NCI-H2196 treated with DMSO at 0.1 percent for 48 hours (cell line): ENCODE data around the gene SV2B.

Experiments
- DNase-seq: peaks from one replicate; lab custom pipeline; 2025; ENCODE audit not compliant: unreplicated experiment; lab: John Stamatoyannopoulos, UW

The SV2B gene

GRCh38 chr15:91184441-91184840 lies 84.4 kb downstream of the SV2B start:
- DNase-seq, result no peak

DNA sequence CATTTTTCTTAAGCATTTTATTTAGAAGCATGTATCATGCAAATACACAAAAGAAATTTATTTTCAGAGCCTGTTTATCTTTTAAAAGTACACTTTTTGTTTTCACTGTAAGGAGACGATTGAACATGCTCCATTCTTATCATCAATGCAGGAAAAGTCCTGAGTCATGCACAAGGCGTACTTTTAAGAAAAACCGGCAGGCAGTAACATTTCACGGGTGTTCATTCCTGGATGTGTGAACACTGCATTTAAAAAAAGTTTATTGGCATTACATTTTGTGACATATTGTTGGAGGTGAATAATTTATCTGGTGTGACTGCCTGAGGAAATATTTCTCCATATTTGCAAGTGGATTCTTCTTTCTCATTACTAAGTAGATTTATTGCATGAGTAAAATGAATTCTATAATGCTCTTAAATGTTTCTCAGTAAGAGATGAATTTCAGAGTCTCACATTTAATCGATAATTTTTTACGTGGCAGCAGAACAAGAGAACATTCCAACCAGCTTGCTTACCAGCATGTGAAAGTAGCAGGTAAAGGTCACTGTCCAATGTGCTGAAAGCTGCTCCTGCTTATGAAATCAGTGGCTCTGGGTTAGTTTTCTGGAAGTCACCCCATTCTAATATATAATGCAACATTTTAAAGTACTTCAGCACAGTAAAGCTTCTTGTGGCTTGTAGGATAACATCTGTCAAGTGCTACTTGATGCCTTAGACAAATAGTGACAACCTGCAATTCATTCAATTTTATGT lies 87.0 kb downstream of the SV2B start:
- no peak for DNase-seq

GRCh38 chr15:91192285-91192684 lies 92.2 kb downstream of the SV2B start:
- DNase-seq, result no peak

DNA sequence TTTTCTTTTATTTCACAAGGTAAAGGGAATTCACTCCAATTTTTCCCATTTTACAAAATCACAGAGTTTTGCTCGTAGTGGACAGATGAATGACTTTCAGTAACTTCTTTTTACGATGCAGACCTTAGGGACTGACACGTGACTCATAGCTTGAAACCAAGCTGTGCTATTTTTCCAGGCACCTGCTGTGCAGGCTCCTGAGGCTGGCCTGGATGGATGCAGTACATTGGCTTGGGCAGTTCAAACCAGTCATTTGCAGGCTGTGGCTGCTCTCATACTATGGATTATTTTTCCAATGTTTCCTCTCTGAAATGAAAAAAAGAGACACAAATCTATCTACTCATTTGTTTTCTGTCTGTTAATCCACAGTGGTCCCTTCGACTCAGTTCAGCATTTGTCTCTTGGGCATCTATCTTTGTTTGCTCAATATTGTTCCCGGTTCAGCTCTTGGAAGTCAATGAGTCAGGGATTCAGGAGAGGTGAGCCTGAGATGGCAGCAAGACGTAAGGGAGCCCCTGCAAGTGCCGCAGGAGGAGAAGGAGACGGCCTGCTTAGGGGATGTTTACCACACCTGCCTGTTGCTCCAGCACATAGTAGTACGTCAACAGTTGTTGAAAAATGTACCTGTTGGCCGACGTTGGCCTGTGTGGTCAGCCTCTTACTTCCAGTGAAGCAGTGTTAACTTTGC lies 92.8 kb downstream of the SV2B start:
- no peak for DNase-seq

GRCh38 chr15:91193378-91193720 lies 93.3 kb downstream of the SV2B start:
- DNase-seq, result no peak

DNA sequence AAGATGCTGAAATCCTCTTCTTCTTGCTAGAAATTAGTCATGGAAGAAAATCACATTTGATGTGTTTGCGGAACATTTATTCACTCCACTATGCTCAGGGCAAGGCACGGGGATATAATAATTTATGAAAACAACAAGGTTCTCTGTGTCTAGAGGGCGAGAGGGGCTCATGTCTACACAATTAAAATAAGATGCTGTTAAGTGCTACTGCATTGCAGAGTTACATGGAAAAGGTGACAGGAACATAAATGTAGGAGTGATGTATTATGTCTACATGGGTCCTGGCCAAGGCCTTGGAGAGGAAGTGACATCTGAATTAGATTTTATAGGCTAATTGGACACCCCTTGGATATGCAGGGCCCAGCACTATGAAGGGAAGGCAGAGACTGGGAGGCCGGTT lies 96.1 kb downstream of the SV2B start:
- DNase-seq, result no peak

GRCh38 chr15:91196768-91197167 lies 96.7 kb downstream of the SV2B start:
- peak; percentile 15 for DNase-seq

- no peak for DNase-seq
These were observed 99.5 kb downstream of the SV2B start for GRCh38 chr15:91199511-91199910.

GRCh38 chr15:91200101-91200754 lies 100.2 kb downstream of the SV2B start:
- no peak for DNase-seq

DNA sequence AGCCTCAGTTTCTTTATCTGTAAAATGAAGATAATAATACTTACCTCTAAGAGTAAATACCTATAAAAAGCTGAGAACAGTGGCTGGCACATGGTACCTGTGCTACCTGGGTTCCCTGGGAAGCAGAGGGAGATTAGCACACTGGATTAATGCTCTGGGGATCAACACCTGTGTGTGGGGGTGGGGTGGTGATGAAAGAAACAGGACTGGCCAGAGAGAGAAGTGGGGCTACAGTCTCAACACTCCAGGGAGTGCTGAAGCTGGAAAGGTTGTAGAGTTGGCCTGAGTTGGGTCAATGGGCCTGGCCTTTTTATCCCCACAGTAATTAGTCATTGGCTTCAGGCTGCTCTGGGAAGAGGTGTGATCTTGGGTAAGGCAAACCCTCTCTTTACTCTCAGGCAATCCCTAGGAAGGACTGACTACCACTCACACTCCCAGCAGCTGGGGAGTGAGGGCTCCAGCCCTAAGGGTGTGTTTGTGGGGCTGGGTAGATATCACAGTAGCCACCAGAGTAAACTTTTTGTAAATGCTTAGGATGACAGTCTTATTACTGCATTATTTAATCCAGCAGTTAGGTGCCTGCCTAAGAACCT lies 102.5 kb downstream of the SV2B start:
- DNase-seq, result no peak

GRCh38 chr15:91203619-91204203 lies 103.7 kb downstream of the SV2B start:
- no peak for DNase-seq

DNA sequence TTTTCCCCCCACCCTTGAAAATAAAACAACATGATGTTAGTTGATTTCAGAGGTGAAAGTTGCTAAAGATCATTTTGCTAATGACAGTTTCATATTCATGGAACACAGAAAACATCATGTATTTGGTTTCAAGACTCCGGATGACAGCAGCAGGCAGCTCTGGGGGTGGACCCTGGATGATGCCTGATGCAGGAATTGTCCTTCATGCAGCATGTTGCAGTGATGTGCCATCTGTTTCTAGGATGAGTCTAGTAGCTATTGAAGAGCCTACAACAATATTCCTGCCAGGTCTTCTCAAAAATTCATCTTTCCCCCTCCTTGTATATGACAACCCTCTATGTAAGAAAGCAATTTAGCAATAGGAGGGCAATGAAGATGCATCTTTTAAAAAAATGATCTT lies 108.3 kb downstream of the SV2B start:
- no peak for DNase-seq

DNA sequence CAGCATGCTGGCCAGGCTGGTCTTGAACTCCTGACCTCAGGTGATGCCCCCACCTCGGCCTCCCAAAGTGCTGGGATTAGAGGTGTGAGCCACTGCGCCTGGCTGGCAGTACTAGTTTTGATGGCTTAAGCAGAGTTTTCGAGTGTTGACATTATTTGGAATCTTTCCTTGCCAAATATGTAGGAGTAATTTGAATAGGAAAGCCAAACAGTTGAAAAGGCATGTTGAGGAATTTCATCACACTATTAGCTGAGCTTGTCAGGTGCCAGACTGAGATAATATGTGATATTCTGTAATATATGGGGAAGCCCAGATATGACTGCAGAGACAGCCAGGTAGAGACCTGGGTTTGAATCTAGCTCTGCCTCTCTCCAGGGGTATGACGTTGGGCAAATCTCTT lies 109.3 kb downstream of the SV2B start:
- no peak for DNase-seq

DNA sequence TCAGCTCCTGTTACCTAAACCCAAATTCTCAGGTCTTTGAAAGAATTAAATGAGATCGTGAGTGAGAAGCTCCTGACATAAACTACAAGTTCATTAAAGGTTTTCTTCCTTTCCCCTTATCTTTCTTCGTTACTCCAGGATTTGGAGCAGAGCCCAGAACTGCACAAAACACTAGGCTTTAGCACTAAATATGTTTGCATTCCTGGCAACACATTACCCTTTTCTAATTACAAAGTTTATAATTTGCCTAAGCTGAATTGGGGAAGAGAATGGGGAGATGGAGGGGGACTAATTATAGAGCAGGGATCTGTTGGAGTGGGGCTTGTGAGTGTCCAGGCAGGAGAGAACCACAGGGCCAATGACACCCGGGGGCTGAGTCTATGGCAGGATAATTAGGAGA lies 109.7 kb downstream of the SV2B start:
- no peak for DNase-seq

DNA sequence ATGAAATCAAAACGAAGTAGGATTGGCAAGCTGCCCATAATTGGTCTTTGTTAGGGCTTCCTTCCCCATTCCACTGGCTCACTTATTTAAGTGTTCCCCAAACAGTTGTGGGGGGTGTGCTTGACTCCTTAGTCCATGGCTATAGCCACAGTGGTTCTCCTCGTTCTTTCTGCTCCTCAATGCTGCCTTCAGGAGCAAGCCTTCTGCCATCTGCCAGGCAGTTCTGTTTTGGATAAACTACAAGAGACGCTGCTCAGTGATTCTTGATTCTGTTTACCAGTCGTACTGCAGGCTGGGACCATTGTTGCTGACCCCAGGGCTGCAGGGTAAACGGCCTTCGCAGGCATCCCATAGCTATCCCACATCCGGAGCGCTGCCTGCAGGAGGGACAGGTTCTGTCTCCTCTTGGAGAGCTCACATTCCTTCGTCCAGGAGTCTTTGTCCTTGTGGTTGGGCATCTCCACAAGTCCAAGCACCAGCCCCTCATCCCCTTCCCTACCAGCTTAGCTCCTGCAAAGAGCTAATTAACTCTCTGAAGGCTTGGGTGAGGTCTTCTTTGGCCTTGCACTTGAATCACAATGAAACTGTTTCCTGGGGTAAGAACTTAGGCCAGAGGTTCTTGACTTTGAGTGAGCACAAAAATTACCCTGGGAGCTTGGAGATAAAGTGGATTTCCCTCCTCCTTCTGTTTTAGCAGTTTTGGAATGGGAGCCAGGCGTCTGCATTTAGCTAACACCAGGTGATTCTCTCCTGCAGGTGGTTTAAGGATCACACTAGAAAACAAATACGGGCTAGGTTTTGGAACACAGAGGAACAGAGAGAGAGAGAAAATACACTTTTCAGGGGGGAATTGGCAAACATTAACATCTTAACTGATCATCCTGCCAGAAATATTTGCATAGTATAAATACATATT lies 114.9 kb downstream of the SV2B start:
- no peak for DNase-seq

GRCh38 chr15:91216000-91216399 lies 115.9 kb downstream of the SV2B start:
- DNase-seq, result no peak

DNA sequence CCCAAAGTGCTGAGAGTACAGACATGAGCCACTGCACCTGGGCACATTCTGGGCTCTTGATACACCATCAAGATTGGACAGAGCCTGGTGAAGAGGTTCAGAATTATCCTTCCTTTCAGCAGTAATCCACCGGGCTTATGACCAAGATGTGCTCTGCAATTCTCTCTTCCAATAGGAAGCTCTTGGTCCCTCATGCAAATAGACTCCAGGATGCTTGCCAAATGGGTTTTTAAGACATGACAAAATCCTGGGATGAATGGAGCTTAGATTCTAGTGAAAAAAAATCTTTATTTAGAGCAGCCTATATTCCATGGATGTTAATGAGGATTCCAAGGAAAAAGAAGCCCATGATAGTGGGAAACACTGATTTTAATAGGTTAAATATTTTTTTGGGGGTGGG lies 119.1 kb downstream of the SV2B start:
- no peak for DNase-seq

GRCh38 chr15:91222052-91222451 lies 122.0 kb downstream of the SV2B start:
- DNase-seq, result no peak

DNA sequence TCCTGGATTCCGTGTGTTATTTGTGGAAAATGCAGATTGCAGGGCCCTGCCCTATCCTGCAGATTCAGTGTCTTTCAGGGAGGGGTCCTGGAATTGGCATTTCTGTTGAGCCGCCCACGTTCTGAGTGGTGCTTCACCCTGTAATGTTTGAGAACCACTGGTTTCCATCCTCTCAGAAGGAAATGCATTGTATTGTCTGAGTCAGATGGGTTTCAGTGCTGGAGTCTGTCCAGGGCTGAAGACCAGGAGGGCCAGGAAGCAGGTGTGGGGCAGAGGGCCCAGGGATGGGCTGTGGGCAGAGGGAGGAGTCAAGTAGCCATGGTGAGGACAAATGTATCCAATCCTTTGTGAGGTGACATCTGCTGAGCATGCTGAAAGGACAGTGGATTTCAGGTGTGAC lies 123.8 kb downstream of the SV2B start:
- peak; percentile 68 for DNase-seq

DNA sequence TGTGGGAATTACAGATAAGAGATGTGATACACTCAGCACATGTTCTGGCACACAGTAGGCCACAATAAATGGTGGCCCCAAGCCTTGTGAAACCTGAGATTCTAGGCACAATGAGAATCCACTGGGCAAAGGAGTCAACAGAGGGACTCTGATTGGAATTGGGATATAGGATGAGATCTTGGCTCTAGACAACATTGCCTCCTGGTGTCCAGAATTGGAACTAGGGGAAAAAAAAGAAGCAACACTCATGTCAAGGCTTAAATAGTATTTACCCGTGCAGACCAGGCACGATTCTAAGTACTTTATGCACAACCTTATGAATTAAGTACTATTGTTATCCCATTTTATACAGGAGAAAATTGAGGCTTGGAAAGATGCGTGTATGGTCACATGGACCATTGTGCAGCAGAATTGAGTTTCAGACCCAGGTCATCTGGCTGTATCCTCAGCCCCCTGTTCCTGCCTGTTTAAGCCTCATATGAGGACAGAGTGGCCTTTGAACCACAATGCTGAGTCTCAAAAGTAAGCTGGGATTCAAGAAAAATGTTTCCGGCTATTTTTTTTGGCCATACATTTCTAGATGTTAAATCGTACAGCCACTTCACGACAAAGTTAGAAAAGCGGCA lies 124.8 kb downstream of the SV2B start:
- peak; percentile 14 for DNase-seq
